Measurements from ENCODE around the gene PPP1R14B.
"Not testable (repeated sequence)": the region's sequence is repeated elsewhere in the genome, so short reads cannot be mapped to it uniquely, and the experiment has no call there.

The PPP1R14B gene

GRCh38 chr11:64247729-64248531 is 1.2 kb upstream of the PPP1R14B start:
- no peak for FAIRE-seq
- DNase-seq (ENCODE audit: insufficient read length, low spot score), result no peak

- not testable (repeated sequence) for FAIRE-seq
Observed at GRCh38 chr11:64246621-64246870, 197 bp downstream of the PPP1R14B start.

GRCh38 chr11:64245797-64246620 is 734 bp downstream of the PPP1R14B start:
- DNase-seq (ENCODE audit: insufficient read length, low spot score) (no peak), FAIRE-seq (no peak)

More at GRCh38 chr11:64246621-64246870, 197 bp downstream of the PPP1R14B start:
- DNase-seq (ENCODE audit: insufficient read length, low spot score), result not testable (repeated sequence)

- no peak for DNase-seq (ENCODE audit: insufficient read length, low spot score)
- no peak for FAIRE-seq
Observed at GRCh38 chr11:64245401-64245796, 1.3 kb downstream of the PPP1R14B start.

GRCh38 chr11:64244966-64245365 is 1.8 kb downstream of the PPP1R14B start:
- FAIRE-seq (no peak), DNase-seq (ENCODE audit: insufficient read length, low spot score) (no peak)

GRCh38 chr11:64244107-64244506 is 2.6 kb downstream of the PPP1R14B start:
- FAIRE-seq, result no peak
- DNase-seq (ENCODE audit: insufficient read length, low spot score), result no peak

DNA sequence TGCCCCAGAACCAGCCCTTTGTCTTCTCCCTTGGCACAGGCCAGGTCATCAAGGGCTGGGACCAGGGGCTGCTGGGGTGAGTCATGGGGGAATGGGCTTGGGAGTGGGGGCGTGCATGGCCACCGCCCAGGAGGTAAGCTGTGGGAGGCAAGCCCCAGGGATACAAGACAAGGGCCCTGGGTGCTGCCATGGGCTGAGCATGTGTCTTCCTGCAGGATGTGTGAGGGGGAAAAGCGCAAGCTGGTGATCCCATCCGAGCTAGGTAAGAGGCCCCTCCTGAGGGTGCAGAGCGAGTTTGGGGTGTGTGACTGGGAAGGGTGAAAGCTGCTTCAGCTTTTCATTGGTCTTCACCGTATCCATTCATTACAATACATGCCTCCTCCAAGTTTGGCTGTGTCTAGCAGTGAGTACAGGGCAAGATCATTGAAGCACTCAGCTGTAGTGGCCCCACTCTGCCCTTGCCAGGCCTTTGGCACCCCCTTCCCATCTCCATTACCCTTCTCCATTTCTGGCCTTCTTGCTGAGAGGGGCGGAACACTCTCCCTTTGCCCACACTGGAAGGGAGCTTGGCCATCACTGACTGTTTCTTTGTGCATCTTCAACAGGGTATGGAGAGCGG is 3.4 kb downstream of the PPP1R14B start:
- FAIRE-seq (no peak), DNase-seq (ENCODE audit: insufficient read length, low spot score) (no peak)

- DNase-seq (ENCODE audit: insufficient read length, low spot score), result peak; percentile 86
- FAIRE-seq, result peak; percentile 26
Observed at GRCh38 chr11:64241491-64242374, 5.0 kb downstream of the PPP1R14B start.

DNA sequence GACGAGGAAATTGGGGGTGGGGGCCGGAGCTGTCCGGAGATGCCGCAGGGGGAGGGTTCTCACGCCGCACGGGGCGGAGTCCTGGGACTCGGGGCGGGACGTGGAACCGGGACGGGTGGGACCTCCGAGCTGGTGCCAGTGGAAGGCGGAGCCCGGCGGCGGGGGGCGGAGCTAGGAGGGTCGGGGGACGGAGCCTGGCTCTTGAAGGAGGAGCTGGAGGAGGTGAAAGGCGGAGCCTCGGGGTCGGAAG is 5.6 kb downstream of the PPP1R14B start:
- DNase-seq (ENCODE audit: insufficient read length, low spot score) (peak; percentile 76), FAIRE-seq (peak; percentile 95)

GRCh38 chr11:64240435-64241240 is 6.1 kb downstream of the PPP1R14B start, which contains the start of gene FKBP2:
Gene FKBP2, plus strand, starts transcription at chr11:64241095. Its CDS starts 1,293 bp downstream, at chr11:64242388.
- no peak for FAIRE-seq
- DNase-seq (ENCODE audit: insufficient read length, low spot score), result peak; percentile 92

DNA sequence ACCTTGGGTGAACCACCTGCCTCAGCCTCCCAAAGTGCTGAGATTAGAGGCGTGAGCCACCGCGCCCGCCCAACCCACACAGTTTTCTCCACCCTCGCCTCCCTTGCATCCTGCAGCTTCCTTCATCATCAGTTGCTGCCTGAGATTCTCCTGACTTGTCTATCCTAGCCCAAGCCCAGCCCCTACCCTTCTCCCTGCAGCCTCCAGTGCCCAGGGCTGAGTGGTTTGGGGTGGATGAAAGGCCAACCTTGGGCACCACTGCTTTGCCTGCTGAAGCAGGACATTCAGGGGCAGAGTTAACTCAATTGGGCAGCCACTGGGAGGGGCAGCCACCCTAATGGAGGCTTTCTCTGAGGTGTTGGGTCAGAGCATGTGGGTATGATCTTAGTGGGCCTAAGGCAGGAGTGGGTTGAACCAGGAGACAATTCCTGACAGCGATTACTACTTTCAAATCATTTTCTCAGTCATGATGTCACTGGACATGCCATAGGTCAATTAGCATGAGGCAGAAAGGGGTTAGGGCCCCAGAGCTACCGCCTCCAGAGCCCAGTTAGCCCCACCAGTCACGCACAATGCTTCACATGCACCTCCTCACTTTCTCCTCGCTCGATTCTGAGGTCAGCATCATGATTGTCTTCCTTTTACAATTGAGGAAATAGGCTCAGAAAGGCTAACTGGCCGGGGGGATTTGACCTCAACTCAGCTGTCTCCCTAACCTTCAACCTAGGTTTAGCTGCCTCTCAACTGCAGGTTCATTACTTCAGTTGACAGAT is 6.9 kb downstream of the PPP1R14B start:
- FAIRE-seq (no peak), DNase-seq (ENCODE audit: insufficient read length, low spot score) (peak; percentile 54)

GRCh38 chr11:64238999-64239398 is 7.7 kb downstream of the PPP1R14B start:
- DNase-seq (ENCODE audit: insufficient read length, low spot score) (no peak), FAIRE-seq (no peak)

DNA sequence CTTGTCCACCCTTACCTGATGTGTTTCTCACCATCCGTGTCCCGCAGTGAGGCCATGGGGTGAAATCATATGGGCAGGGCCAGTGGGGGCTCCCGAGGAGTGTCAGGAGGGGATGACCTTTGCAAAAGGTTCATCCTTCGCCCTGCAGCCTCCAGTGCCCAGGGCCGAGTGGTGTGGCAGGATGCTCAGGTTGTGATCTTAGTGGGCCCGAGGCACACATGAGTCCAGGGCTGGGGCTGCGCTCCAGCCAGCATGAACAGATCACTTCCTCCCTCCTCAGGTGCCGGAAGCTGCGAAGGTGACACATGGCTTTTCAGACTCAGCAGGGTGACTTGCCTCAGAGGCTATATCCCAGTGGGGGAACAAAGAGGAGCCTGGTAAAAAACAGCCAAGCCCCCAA is 8.7 kb downstream of the PPP1R14B start:
- FAIRE-seq (no peak), DNase-seq (ENCODE audit: insufficient read length, low spot score) (no peak)

DNA sequence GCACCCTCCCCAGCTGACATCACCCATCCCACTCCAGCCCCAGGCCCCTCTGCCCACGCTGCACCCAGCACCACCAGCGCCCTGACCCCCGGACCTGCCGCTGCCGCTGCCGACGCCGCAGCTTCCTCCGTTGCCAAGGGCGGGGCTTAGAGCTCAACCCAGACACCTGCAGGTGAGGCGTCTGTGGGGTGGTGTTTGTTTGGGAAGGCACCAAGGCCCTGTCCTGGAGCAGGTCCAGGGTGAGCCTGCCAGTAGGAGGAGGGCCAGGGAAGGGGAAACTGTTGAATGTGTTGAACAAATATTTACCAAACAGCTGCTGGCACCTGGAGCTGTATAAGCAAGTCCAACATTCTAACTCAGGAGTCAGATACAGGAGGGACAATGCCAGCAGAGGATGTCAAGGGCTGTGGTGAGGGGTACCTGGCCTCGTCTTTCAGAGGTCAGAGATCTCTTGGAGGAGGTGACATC is 9.2 kb downstream of the PPP1R14B start:
- DNase-seq (ENCODE audit: insufficient read length, low spot score) (no peak), FAIRE-seq (no peak)

DNA sequence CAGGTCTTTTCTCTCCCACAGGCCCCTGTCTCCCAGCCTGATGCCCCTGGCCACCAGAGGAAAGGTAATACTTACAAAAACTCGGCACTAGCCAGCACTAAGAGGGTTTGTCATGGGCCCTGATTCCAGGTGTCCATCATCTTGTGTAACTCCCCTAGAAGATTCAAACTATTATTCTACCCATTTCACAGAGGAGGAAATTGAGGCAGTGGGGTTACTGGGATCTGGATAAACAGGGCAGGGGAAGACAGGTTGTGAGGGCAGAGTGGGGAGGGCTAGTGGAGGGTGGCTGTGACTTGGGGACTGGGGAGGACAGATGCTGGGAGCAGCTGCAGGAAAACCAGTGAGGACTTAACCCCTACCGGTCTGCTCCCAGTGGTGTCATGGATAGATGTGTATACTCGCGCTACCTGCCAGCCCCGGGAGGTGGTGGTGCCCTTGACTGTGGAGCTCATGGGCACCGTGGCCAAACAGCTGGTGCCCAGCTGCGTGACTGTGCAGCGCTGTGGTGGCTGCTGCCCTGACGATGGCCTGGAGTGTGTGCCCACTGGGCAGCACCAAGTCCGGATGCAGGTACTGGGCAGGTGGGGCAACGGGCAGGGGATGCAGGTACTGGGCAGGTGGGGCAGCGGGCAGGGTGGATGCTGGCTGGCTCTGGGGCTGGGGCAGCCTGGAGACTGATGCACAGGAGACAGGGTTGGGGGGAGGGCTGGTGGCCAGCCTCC is 11.1 kb downstream of the PPP1R14B start:
- FAIRE-seq (no peak), DNase-seq (ENCODE audit: insufficient read length, low spot score) (no peak)

DNA sequence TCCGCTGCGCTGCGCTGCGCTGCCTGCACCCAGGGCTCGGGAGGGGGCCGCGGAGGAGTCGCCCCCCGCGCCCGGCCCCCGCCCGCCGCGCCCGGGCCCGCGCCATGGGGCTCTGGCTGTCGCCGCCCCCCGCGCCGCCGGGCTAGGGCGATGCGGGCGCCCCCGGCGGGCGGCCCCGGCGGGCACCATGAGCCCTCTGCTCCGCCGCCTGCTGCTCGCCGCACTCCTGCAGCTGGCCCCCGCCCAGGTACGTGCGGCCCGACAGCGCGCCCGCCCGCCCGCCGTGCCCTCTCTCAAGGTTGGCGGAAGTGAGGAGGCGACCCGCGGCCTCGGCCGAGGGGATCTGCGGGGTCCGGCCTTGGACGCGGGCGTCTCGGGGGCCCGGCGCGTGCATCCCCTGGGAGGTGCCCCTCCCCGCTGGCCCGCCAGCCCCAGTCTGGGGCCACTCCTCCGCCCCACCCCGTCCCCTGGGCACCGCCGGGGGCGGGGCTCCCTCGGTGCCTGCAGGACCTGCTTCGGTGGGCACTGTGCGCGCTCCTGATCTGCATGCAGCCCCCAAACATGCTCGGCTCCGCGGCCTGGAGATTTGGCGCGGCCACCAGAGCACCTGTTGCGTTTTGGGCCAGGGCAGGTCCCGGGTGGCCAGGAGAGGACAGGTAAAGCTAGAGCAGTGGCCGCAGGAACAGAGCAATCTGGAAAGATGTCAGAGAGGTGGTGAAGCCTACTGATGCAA is 11.9 kb downstream of the PPP1R14B start:
- DNase-seq (ENCODE audit: insufficient read length, low spot score) (no peak), FAIRE-seq (no peak)

DNA sequence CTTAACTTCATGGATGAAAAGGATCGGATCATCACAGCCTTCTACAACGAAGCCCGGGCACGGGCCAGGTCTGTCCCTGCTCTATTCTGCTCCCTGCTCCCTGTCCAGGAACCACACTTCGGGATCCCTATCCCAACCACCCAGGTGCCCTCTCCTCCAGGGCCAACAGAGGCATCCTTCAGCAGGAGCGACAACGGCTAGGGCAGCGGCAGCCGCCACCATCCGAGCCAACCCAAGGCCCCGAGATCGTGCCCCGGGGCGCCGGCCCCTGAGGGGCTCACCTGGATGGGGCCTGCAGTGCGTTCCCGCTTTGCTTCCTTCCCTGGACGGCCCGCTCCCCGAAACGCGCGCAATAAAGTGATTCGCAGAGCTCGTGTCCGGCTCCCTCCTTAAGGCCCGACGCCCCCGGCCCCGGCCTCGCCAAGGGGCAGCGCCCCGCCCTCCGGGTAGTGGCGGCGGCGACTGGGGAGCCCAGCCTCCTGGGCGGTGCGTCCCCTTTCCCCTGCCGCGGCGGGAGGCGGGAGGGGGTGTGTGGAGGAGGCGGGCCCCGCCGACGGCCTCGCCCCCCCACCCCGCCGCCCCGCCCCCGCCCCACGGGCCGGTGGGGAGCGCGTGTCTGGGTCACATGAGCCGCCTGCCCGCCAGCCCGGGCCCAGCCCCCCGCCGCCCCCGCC is 12.7 kb downstream of the PPP1R14B start, which contains the start of gene VEGFB:
Gene VEGFB, plus strand, starts transcription at position 672 of the 674 bp plus-strand sequence. CDS start 250 bp downstream, outside the sequence.
- FAIRE-seq (no peak), DNase-seq (ENCODE audit: insufficient read length, low spot score) (peak; percentile 75)

Data from GM19239 (cell line).